GM19240 (cell line): ENCODE data around the gene IGFBP7.

ENCODE experiments used
- DNase-seq: peaks from one replicate; pipeline ENCODE4 v3.0.0; 2011; ENCODE audit warnings: low spot score; ENCODE audit not compliant: insufficient read length

IGFBP7 gene

DNA sequence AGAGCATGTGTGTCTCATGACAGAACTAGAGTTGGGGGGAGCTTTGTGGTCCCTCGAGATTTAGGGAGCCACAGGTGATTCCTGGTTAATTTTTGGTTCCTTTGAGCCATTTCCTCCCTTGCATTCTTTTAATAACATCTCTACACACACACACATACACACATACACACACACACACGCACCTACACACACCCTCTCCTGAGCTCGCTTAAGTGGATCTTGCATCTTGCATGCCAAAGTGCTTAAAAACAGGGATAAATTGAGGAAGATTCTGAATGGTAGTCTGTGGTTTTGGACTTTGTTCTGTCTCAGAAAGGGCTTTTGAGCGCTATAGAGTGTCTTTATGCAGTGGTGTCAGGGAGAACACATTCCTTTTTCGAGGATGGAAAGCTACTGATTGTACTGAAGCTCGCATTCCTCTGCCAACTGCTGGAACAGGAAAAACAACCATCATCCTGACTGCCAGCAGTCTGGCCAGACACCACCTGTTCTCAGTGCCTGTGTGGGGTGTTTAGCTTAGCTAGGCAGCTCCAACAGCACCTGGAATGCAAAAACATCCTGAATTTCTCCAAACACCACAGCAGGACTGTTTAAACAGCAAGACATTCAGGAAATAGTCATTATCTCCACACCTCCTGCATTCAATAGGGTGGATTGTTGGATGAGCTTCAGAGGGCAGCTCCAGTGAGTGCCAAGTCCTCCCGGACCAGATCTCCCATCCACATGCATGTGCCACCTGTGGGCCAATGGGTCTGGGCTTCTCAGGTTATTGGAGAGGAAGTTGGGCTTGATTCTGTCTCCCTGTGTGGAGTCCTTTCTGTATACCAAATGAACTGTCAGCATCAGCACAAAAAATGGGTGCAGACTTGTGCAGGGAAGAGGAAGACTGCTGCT lies 21.9 kb upstream of the IGFBP7 start:
- no peak for DNase-seq

DNA sequence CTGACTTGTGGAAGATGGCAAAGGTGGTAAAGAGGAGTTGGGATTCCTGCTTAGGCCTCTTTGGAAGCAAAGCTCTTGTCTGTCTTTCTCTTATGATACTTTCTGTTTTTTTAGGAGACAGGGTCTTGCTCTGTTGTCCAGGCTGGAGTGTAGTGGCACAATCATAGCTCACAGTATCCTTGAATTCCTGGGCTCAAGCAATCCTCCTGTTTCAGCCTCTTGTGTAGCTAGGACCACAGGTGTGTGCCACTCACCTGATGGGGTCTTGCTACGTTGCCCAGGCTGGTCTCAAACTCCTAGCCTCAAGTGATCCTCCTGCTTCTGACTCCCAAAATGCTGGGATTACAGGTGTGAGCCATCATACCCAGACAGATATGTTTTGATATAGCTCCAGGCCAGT lies 19.3 kb upstream of the IGFBP7 start:
- DNase-seq = no peak

DNA sequence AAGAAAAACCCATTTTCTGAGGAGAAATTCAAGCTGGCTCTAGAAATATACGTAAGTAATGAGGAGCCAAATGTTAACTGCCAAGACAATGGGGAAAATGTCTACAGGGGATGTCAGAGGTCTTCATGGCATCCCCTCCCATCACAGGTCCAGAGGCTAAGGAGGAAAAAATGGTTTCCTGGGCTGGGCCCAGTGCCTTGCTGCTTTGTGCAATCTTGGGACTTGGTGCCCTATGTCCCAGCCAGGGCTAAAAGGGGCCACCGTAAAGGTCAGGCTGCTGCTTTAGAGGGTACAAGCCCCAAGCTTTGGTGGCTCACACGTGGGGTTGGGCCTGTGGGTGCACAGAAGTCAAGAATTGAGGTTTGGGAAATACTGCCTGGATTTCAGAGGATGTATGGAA lies 17.2 kb upstream of the IGFBP7 start:
- DNase-seq = no peak

DNA sequence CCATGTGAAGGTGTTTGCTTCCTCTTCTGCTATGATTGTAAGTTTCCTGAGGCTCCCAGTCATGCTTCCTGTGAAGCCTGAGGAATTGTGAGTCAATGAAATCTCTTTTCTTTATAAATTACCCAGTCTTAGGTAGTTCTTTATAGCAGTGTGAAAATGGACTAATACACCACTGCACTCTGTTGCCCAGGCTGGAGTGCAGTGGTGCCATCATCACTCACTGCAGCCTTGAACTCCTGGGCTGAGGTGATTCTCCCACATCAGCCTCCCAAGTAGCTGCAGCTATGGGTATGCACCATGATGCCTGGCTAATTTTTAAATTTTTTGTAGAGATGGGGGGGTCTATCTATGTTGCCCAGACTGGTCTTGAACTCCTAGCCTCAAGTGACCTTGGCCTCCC lies 15.8 kb upstream of the IGFBP7 start:
- no peak for DNase-seq

DNA sequence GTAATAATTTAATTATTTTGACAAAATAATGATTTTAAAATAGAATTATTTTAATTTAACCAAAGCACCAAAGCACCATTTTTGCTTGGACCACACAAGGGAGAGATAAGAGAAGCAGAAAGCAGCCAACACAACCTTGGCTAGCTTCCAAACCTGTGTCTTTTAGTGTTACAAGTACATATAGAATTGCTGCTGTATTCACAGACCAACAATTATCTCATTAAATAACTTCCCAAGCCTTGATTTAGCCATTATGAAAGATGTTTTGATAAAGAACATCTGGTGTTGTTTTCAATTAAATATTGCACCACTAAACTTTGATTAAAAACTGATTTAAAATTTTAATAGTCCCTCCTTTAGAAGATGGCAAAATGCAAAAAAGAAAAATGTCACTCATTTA lies 14.0 kb upstream of the IGFBP7 start:
- DNase-seq = no peak

DNA sequence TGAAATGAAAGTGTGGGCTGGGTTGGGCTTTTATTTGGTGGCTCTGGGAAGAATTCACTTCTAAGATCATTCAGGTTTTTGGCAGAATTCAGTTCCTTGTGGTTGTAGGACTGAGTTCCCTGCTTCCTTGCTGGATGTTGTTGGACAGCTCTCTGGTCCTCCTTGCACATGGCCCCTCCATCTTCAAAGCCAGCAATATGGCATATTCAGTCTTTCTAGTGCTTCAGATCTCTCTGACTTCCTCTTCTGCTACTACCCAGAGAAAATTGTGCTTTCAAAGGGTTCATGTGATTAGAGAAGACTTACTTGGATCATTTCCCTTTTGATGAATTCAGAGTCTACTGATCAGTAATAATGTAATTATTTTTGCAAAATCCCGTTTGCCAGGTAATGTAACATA lies 12.8 kb upstream of the IGFBP7 start:
- no peak for DNase-seq

DNA sequence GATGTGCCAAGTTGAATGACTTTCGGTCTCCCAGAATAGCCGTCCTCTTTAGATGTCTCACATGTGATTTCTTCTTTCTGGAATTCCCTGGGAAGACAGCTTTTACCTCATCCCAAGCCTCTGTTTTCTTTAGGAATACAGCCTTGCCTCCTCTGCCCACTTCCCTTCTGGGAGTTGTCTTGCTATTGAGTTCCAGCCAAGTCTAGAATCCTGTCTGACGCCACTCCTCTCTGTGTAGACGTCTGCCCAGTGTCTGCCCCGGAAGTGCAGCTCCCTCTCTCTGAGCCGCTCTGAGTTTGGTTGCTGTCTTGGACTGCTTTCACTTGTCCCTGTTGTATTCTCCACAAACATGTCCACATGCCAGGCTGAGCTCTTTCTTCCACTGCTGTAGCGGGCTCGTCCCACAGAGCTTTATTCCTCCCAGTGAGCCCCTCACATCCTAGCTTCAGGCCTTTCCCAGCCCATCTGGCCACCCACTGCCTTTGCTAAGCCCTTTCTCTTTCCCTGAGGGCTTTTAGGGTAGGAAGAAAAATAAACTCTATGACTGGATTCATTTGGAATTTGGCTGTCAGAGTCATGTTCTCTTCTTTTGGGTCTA lies 9.0 kb upstream of the IGFBP7 start:
- no peak for DNase-seq

DNA sequence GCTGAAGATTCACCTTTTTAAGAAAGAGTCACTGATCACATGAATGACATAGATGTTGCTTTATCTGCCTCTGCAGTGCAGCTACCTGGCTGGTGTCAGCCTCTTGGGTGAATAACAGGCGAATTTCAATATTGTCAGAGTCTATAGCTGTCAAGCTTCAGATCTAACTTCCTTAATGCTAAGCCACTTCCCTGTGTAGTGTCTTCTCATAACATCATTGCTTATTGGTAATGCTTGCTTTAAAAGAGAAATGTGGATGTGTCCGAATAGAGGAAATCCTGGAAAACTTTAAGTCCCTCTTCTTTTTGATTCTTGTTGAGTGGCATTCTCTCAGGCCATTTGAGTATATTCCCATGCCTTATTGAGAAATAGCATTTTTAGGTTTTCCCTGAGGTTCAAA lies 7.3 kb upstream of the IGFBP7 start:
- no peak for DNase-seq

DNA sequence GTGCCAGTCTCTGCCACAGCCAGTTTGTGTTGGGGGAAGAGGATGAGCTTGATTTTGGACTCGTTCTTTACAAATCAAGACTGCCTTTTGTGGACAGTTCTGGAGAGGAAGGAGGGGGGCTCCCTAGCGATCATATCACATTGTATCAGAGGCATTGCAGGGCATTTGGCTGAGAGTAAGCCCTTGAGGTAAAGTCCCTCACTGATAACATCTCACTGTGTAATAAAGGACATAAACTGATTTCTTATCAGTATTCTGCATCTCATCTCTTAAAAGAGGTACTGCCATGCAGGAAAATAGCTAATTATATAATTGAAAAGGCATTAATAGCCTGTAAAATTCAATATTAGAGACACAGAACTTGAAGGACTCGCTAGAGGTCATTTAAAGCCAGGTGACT lies 6.1 kb upstream of the IGFBP7 start:
- DNase-seq = no peak

DNA sequence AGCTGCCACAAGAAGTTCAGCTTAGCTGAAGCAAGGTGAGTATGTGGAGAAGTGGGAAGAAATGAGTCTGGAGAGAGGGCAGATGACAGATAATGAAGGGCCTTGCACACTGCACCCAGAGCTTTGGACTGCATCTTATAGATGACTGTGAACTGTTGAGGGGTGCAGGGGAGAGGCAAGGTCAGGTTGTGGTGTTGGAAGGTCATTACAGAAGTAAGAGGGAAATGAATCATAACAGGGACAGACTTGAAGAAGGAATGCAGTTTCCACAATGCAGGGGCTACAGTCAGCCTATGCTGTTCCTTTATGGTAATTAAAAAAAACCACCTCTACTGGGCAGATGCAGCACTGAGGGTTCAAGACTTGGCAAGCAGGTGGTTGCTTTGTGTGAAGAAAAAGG lies 4.8 kb upstream of the IGFBP7 start:
- no peak for DNase-seq

DNA sequence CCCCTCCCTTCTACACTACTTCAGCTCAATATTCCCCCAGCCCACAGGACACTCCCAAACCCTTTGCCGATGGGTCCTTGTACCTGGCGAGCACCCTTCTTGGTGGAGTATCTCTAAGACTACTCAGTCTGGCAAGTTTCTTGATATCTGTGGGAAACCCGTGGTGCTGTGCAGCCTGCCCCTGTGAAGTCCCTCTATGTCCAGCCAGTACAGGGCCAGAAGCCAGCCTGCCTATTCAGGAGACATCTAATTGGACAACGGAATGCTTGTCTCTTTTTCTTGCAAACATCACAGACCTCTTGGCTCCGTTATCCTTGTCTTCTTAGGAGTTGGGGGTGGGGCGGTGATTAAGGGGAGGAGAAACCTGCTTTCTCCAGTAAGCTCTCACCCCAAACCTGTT lies 3.7 kb upstream of the IGFBP7 start:
- no peak for DNase-seq

DNA sequence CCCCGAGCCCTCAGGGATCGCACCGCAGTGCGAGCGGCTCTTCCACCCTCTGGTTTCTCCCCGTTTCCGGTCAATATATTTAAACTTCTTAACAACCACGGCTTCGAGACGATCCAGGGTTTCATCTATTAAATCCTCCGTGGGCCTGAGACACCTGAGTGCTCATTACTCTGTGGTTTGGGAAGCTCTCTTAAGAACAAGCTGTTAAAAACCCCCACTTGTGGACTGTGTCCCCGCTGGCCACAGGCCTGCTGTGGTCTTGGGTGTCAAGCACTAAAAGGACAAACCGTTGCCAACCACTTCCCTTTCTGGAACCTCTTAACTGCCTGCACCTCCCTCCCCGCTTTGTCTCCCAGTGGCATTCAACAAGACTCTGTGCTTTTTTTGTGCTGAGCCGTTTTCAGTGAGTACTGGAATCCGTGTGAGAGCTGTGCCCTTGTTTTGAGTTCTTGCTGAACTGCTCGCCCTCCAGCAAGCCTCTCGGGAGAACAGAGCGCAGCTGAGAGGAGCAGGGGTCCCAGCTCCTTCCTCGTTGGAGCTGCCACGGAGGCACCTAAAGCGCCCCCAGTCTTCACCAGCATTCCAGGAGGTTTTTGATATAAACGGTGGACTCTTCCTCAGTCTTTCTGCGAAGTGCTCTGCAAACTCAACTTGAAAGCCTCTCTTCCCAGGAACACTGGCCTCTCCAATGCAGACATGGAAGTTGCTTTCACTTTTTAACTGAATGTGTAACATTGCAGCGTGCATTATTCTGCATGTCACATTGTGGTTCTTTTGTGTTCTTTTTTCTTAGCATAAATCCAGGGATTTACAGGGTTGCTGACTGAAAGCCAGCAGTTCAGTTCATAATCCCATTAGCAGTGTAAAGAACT lies 691 bp upstream of the IGFBP7 start:
- no peak for DNase-seq

DNA sequence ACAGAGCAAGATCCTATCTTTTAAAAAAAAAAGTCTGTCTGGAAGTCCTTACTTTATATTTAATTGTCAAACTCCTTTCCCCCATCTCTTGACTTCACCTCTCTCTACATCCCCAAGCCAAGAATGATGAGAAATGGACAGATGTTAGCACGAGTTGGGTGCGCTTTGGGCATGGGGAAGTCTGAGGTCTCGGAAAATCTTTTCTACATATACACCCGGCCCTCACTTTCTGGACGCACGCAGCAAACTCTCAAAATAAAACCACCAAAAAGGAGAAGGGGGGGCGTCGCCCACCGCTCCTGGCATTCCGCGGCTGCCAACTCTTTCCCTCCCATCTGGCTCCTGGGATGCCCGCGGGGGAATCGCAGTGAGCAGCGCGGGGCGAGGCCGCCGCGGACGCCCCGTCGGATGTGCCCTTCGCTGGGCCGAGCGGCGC lies 756 bp downstream of the IGFBP7 start:
- no peak for DNase-seq

DNA sequence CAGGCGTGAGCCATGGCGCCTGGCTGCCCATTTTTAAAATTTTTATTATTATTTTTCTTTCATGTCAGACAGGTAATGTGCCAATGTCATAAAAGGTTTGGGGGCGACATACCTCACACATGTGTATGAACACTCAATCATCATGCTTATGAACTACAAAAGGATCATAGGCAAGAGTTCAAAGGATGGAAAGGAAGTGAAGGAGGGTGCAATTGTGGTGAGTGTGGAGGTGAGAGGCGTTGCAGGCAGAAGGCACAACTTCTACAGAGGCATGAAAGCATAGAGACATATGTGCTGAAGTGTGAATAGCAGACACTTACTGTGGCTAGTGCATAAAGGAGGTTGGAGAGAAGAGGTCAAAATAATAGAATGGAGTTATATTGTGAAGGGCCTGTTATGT lies 4.0 kb downstream of the IGFBP7 start:
- no peak for DNase-seq

DNA sequence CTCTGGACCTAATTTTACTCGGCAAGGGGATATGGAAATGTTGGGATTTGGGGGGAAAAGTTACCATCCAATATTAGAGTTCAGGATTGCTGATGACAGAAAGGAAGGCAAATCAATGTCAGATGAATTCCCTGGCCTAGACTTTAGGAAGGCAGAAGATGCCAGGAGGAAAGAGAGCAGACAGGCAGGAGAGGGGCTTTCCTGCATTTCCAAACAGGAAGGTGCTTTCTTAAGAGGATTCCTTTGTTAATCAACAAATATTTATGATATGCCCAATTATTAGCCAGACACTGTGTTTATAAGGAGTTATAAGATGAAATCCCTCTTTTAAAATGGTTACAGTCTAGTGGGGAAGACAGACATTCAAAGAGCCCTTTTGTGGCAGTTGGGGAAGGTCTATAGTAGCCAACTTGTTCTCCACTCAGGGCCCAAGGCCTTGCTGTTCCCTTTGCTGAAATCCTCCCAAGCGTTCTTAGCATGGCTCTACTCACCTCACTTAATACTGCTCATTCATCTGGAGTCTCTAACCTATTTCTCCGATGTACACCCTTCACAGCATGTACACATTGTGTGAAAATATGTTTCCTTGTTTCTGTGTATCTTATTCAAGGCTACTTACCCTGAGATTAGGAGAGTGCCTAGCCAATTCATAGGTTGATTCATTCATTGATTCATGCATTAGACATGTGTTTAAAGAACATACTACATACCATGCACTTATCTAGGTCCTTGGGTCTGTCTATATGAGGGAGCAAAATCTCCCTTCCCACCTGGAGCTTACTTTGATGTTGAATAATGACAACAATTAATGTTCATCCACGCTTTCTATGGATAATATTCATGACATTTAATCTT lies 5.3 kb downstream of the IGFBP7 start:
- no peak for DNase-seq

DNA sequence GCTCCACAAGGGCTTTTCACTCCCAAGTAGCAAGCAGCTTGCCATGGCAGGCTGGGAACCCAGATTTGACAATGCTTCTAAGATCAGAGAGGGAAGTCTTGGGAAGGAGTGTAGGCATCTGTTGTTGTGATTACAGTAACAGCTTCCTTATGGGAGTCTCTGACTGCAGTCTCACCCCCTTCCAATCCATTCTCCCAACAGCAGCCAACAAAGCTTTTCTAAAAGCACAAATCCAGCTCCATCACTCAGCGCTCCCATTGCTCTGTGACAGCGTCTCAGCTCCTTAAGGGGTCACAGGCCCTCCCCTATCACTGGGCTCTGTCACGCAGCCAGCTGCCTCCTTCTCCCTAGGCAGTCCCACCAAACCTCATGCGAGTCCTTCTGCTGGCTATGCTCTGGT lies 7.1 kb downstream of the IGFBP7 start:
- DNase-seq = no peak

DNA sequence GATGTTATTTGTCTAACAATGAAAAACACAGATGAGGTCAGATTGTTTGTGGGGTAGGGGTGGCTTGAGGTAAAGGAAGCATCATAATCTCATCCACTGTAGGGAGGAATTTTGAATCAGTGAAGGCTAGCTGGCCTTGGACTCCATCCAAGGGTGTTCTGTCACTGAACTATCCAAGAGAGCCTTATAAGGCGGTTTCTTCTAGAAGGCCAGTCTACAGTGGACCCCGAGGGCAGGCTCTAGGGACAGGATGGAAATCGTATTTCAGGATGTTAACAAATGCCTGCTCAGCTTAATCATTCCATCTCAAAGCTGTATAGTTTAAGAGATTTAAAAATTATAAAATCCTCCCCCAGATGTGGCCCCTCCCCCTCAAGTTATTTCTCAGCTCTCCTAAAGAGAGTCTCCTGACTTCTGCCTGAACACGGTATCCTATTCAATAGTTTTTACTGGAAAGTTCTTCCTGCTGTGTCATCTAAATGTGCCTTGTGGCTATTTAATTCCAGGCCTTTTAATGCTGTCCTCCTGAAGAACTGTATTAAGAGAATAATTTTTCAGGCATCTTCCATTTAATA lies 8.0 kb downstream of the IGFBP7 start:
- no peak for DNase-seq

DNA sequence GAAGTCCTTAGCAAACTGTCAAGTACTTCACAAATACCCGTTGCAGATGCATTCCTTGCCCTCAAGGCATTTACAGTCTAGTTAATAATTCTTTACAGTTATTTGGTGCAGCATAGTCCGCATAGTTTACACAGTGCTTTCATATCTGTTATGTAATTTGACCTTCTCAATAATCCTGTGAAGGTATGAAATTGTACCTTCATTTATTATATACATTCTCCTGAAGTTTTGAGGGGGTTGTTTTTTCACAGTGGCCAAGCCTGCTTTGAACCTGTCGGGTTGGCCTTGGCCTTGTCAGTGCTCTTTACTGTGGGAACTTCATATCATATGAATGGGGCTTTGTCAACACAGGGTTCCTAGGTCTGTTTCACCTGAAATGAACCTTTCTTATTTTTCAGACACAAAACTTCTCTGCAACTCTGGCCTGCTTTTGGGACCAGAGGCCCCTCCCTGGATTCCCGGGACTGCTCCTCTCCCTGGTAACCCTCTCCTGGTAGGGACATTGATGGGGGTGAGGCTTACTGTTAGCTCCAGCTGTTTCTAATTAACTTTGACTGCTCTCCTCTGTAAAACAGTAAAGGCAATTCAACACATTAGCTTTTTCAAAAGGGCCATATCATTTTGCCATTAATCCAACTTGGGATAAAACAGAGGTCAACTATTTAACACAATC lies 9.1 kb downstream of the IGFBP7 start:
- no peak for DNase-seq

DNA sequence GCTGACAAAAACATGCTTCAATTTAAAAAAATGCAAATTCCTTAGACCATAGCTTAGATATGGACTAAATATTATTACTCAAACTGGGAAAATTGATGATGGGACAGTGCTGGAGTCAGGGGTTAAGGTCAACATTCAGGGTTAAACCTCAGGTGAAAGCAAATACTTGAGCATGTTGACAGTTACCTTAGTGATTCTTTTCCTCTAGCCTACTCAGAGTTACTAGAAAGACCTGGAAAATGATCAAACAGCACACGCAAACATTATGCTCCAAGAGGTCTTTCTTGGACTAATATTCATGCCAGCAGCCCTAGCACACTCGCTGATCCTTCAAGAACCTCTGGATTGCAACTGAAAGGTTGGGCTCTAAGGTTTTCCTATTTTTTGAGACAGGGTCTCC lies 10.8 kb downstream of the IGFBP7 start:
- DNase-seq = no peak

DNA sequence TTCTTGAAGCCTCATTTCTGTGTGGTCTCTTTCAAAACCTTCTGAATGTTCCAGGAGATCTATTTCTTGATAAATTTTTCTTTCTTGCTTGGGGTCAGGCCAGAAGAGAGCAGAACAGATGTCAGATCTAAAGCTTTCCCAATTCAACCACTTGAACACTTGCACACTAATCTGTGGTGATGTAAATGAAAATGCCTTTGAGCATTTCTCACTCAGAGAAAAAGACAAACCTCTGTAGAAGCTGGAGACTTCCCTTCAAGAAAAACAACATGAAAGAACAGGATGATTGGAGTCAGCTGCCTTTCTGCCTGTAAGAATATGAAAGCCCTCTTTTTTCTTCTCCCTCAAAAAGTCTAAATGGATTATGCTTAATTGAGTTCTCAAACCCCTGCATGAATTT lies 11.2 kb downstream of the IGFBP7 start:
- no peak for DNase-seq
